ENCODE measurements around the gene RBPMS2.

GRCh38 chr15:64763021-64763420, 12.4 kb downstream of the RBPMS2 start:
- TF ChIP-seq, protein P1, sequence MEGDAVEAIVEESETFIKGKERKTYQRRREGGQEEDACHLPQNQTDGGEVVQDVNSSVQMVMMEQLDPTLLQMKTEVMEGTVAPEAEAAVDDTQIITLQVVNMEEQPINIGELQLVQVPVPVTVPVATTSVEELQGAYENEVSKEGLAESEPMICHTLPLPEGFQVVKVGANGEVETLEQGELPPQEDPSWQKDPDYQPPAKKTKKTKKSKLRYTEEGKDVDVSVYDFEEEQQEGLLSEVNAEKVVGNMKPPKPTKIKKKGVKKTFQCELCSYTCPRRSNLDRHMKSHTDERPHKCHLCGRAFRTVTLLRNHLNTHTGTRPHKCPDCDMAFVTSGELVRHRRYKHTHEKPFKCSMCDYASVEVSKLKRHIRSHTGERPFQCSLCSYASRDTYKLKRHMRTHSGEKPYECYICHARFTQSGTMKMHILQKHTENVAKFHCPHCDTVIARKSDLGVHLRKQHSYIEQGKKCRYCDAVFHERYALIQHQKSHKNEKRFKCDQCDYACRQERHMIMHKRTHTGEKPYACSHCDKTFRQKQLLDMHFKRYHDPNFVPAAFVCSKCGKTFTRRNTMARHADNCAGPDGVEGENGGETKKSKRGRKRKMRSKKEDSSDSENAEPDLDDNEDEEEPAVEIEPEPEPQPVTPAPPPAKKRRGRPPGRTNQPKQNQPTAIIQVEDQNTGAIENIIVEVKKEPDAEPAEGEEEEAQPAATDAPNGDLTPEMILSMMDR (IDR thresholded peaks at IDR 0.05), result no peak
- no peak for TF ChIP-seq POLR2AphosphoS5 (IDR thresholded peaks at IDR 0.05)

Measured in gastroesophageal sphincter (tissue), 3 donors.